Breast epithelium (tissue), 4 donors: ENCODE results near the gene ZNF547. TPM values are rescaled to one million over a fixed set of nuclear protein-coding genes. Genes with fewer than 3 reads are reported as not detected.

Source experiments
- DNase-seq, 2 donors: peaks; one replicate each; pipeline ENCODE4 v3.0.0-alpha.2; 2019; ENCODE audit warnings: low spot score in 2 of 2
- H3K27ac ChIP-seq, 2 donors: fragments of 200-600 bp; sonication (generic) in 1 of 2; one replicate each; pipeline ENCODE4 v1.5.1; 2016 to 2019; ENCODE audit warnings: mild to moderate bottlenecking in 1 of 2
- H3K27me3 ChIP-seq, 2 donors: fragments of 200-600 bp; sonication (generic) in 1 of 2; one replicate each; pipeline versions ENCODE4 v1.5.1 to v1.6.0; 2017 to 2019; ENCODE audit warnings: control low read depth in 1 of 2, mild to moderate bottlenecking in 1 of 2
- H3K36me3 ChIP-seq: fragments of 200-600 bp; one replicate; pipeline ENCODE4 v1.5.1; 2019
- H3K4me1 ChIP-seq, 2 donors: fragments of 200-600 bp; sonication (generic); one replicate each; pipeline ENCODE4 v1.5.1; 2016 to 2019; ENCODE audit warnings: control low read depth in 1 of 2
- H3K4me3 ChIP-seq, 3 donors: fragments of 200-600 bp; sonication (generic); 1 replicate in 2 of 3; 2 replicates in 1 of 3; pipeline ENCODE4 v1.5.1; 2016 to 2019; ENCODE audit warnings: mild to moderate bottlenecking in 3 of 3, moderate library complexity in 2 of 3
- H3K9me3 ChIP-seq, 2 donors: fragments of 200-600 bp; sonication (generic) in 1 of 2; one replicate each; pipeline ENCODE4 v1.5.1; 2016 to 2019; ENCODE audit warnings: control low read depth in 1 of 2
- POLR2A ChIP-seq: fragments of 450-650 bp; IDR thresholded peaks from one replicate; pipeline ENCODE4 v1.6.1; 2016; ENCODE audit warnings: antibody characterized with exemption, mild to moderate bottlenecking, moderate library complexity
- POLR2AphosphoS5 ChIP-seq, 3 donors: sonication (generic); formaldehyde crosslinking; IDR thresholded peaks; one replicate each; pipeline ENCODE4 v1.6.1; 2017; ENCODE audit warnings: antibody characterized with exemption in 3 of 3
- intact Hi-C: fragments of 100-400 bp; cut with DNase I; formaldehyde crosslinking; loops from one replicate; pipeline ENCODE4 v1.15.1; 2023; ENCODE audit warnings: low total_unique reads
- total RNA-seq, 3 donors: library from RNA; depleted of rRNA; stranded (reverse); fragments of >200 nt; gene quantifications; one replicate each; pipeline ENCODE4 v1.1.0, GENCODE V29; 2016
- TF ChIP-seq, protein P1 (sequence below), 3 donors: fragments of 450-650 bp; IDR thresholded peaks; one replicate each; pipeline ENCODE4 v1.5.1; 2016 to 2017; ENCODE audit warnings: antibody characterized with exemption in 3 of 3, mild to moderate bottlenecking in 3 of 3, moderate library complexity in 3 of 3

The ZNF547 gene
- total RNA-seq, 3 donors from 2014 or later: 1.6 to 3.8 (median 2.4) TPM

DNA sequence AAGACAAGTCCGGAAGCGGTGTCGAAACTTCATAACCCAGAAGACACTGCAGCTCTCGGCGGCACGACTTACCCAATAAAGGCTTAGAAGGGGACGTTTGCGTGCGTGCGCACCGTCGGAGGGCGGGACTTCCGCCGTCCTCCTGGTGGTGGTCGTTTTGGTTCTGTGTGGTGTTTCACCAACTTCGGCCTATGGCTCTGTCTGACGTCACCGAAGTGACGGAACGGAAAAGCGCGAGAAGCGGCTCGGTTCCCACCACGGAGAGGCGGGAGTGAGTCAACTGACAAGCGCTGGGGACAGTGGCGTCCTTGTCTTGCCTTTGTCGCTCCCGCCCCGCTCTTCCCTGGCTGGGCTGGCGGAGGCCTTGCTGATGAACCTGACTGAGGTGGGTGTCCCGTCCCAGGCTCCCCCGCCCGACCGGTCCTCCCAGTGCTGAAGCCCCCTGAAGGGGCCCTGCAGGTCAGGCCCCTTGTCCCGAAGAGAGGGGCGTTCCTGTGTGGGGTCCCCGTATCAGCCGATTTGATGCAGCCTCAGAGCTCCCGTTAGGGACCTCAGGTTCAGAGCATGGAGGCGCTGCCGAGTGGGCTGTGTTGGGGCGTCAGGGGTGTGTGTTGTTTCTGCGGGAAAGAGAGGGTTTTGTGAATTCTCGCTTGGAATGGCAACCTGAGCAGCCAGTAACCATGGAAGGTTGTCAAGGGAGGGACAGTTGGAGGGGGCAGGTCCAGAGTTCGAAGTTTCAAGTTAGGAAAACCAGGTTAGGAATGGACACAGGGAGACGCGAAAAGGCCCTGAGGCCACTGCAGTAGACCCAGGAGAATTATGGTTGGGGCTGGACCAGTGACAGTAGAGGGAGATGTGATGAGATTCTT is 26.6 kb downstream of the ZNF547 start, which contains the start of gene ZNF548:
ZNF548 (plus strand) TSS at position 125 of the 869 bp plus-strand sequence; CDS start at position 371, 246 bp downstream.
- peak; percentile 85 to 95 (median 90) for TF ChIP-seq POLR2AphosphoS5 (IDR thresholded peaks at IDR 0.05)
- TF ChIP-seq, protein P1, sequence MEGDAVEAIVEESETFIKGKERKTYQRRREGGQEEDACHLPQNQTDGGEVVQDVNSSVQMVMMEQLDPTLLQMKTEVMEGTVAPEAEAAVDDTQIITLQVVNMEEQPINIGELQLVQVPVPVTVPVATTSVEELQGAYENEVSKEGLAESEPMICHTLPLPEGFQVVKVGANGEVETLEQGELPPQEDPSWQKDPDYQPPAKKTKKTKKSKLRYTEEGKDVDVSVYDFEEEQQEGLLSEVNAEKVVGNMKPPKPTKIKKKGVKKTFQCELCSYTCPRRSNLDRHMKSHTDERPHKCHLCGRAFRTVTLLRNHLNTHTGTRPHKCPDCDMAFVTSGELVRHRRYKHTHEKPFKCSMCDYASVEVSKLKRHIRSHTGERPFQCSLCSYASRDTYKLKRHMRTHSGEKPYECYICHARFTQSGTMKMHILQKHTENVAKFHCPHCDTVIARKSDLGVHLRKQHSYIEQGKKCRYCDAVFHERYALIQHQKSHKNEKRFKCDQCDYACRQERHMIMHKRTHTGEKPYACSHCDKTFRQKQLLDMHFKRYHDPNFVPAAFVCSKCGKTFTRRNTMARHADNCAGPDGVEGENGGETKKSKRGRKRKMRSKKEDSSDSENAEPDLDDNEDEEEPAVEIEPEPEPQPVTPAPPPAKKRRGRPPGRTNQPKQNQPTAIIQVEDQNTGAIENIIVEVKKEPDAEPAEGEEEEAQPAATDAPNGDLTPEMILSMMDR (IDR thresholded peaks at IDR 0.05): peak; percentile 36 to 64 (median 52)
- TF ChIP-seq POLR2A: peak; percentile 66
- Histone ChIP-seq H3K36me3 (no peaks in the 10 kb centered on the region), H3K27me3 (no peaks in the 10 kb centered on the region), H3K4me1 (no peaks in the 10 kb centered on the region), H3K27ac (peak within 1 kb of the TSS; percentile 92 to 96), H3K4me3 (peak within 1 kb of the TSS; percentile 68 to 83 (median 70)), H3K9me3 (peaks cover 0 to 19% of the 10 kb centered on the region in 2 donors)
- intact Hi-C loops: no loop called here
- peak; percentile 92 to 98 for DNase-seq

DNA sequence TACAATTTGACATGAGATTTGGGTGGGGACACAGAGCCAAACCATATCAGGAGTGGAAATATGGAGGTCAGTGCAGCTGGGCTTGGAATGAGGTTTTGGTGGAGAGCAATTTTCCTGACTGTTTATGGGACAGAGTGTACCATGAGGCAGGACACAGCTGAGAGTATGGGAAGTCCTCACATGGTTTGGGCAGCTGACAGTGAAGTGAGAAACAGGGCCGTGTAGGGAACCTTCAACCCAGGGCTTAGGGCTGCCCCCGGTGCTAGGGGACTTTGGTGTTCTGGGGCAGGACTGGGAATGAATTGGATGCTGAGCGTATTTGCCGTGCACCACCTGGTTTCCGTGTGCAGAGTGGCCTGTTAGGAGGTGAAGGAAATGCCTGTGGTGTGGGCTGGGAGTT is 32.4 kb downstream of the ZNF547 start:
- Histone ChIP-seq H3K27me3 (no peaks in the 10 kb centered on the region), H3K9me3 (peaks cover 47 to 70% of the 10 kb centered on the region in 2 donors), H3K4me1 (no peaks in the 10 kb centered on the region), H3K36me3 (peaks cover 27% of the 10 kb centered on the region), H3K4me3 (no peak overlapping the region), H3K27ac (no peak overlapping the region)
- no peak for TF ChIP-seq POLR2A
- no peak for DNase-seq
- intact Hi-C loops: no loop called here

DNA sequence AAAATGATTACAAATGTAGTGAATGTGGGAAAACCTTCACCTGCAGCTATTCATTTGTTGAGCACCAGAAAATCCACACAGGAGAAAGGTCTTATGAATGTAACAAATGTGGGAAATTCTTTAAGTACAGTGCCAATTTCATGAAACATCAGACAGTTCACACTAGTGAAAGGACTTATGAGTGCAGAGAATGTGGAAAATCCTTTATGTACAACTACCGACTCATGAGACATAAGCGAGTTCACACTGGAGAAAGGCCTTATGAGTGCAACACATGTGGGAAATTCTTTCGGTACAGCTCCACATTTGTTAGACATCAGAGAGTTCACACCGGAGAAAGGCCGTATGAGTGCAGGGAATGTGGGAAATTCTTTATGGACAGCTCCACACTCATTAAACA is 35.5 kb downstream of the ZNF547 start:
- Histone ChIP-seq H3K4me3 (no peak overlapping the region), H3K9me3 (peaks cover 76 to 83% of the 10 kb centered on the region in 2 donors), H3K27ac (no peak overlapping the region), H3K4me1 (no peaks in the 10 kb centered on the region), H3K36me3 (peaks cover 27% of the 10 kb centered on the region), H3K27me3 (no peaks in the 10 kb centered on the region)
- TF ChIP-seq, protein P1 (IDR thresholded peaks at IDR 0.05): no peak
- TF ChIP-seq POLR2AphosphoS5 (IDR thresholded peaks at IDR 0.05): no peak
- TF ChIP-seq POLR2A: no peak
- no peak for DNase-seq
- intact Hi-C loops: no loop called here

DNA sequence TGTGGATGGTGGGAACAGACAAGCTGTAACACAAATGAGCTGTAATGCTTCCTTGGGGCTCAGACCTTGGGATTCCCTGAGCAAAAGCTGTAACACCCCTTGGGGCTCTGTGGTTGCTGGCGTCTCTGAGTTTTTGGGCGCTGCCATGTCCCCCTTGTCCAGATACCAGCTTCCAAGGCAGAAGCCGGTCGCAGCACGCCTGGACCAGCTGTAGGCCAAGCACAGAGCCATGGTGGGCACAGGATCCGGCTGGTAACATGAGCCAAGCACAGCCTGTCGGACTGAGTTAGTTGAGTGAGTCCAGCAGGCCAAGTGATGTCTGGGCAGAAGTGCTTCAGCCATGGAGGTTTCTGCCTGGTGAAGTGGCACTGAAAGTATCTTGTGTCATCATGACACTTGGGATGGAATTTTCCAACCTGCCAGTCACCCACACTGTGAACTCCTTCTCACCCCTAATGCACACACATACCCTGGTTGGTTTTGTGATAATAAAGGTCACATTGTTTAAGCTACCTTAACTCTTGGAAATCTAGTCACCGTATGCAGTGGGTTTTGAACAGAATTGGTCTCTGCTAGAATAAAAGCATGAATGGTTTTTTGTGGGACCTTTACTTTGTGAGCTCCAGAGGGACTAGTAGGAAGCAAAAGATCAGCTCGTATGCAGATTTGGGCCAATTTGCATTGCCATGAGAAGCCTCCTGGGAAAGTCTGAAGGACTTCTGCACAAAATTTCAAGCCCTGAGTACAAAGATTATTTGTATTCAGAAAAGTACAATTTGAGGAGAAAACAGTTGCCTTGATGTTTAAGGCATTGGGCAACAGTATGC is 40.6 kb downstream of the ZNF547 start:
- DNase-seq: no peak

DNA sequence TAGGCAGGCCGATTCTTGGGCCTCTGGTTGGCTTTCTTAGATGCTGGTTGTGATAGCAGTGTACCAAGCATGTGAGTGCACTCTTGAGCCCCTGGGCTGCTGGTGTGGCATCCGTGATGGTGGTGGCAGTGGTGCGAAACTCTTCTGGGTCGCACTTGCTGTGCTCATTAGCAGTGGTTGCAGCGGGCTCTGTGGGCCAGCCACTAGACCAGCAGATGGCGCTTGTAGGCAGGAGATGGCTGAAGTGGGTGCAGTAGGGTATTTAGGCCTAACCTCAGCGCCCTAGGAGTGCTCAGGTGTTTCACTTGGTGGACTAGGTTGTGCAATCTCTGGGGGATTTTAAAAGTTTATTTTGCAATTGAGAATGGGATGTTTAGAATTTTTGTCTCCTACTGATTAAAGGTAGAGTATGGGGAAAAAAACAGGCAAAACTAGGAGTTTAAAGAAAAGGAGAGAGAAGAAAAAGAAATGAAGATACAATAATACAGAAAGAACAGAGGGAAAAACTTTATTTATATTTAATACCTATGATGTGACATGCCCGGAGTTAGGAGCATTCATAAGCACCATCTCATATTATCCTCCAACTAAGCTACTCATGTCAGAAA is 43.3 kb downstream of the ZNF547 start:
- Histone ChIP-seq H3K27ac (no peak overlapping the region), H3K4me1 (no peaks in the 10 kb centered on the region), H3K36me3 (no peaks in the 10 kb centered on the region), H3K27me3 (no peaks in the 10 kb centered on the region), H3K4me3 (no peak overlapping the region), H3K9me3 (peaks cover 21 to 31% of the 10 kb centered on the region in 2 donors)
- intact Hi-C loops: no loop called here
- DNase-seq: peak; percentile 24 to 62
- TF ChIP-seq, protein P1 (IDR thresholded peaks at IDR 0.05): peak in 2 of 3 donors; percentile 40 to 43
- no peak for TF ChIP-seq POLR2AphosphoS5 (IDR thresholded peaks at IDR 0.05)
- TF ChIP-seq POLR2A: no peak

More for the DNA sequence above, 40.6 kb downstream of the ZNF547 start:
- Histone ChIP-seq H3K27me3 (no peaks in the 10 kb centered on the region), H3K4me1 (no peaks in the 10 kb centered on the region), H3K27ac (no peak overlapping the region), H3K36me3 (peaks cover 6% of the 10 kb centered on the region), H3K4me3 (no peak overlapping the region), H3K9me3 (peaks cover 47% of the 10 kb centered on the region in 2 donors)
- TF ChIP-seq POLR2A (no peak), POLR2AphosphoS5 (IDR thresholded peaks at IDR 0.05) (no peak)
- TF ChIP-seq, protein P1 (IDR thresholded peaks at IDR 0.05): no peak
- intact Hi-C loops: no loop called here
